D721Med (cell line): ENCODE results near the gene HSD3B1.

Experiments
- DNase-seq: peaks from one replicate; pipeline ENCODE4 v3.0.0; 2011; ENCODE audit warnings: low spot score; ENCODE audit not compliant: insufficient read length
- FAIRE-seq: peaks from 2 replicates; lab custom pipeline; 2011; peaks lifted over from hg19 to GRCh38; lab: Jason Lieb, UNC
- CTCF ChIP-seq: IDR thresholded peaks from 2 replicates; pipeline ENCODE4 v1.5.1; 2012; ENCODE audit warnings: mild to moderate bottlenecking, control low read depth; ENCODE audit not compliant: insufficient read depth; ENCODE audit errors: missing control alignments

The HSD3B1 gene

GRCh38 chr1:119506941-119507340, at the start of gene HSD3B1:
TSS of gene HSD3B1 (plus strand) at chr1:119507210. CDS start at chr1:119507477, 267 bp downstream.
- TF ChIP-seq CTCF = no peak
- FAIRE-seq = no peak
- DNase-seq = no peak

- no peak for FAIRE-seq
- no peak for TF ChIP-seq CTCF
- no peak for DNase-seq
These were observed 44.0 kb upstream of the HSD3B1 start for GRCh38 chr1:119462964-119463363.

- TF ChIP-seq CTCF = no peak
- DNase-seq (no peak), FAIRE-seq (no peak)
These were observed 43.4 kb upstream of the HSD3B1 start for GRCh38 chr1:119463569-119463968.

- FAIRE-seq = no peak
- TF ChIP-seq CTCF = no peak
These were observed 40.6 kb upstream of the HSD3B1 start for GRCh38 chr1:119466445-119466844.

GRCh38 chr1:119467219-119467618, 39.8 kb upstream of the HSD3B1 start:
- FAIRE-seq = no peak
- no peak for TF ChIP-seq CTCF
- no peak for DNase-seq

More at GRCh38 chr1:119466445-119466844, 40.6 kb upstream of the HSD3B1 start:
- DNase-seq = no peak

GRCh38 chr1:119467857-119468668, 38.9 kb upstream of the HSD3B1 start:
- no peak for TF ChIP-seq CTCF
- FAIRE-seq (no peak), DNase-seq (no peak)

- FAIRE-seq = no peak
- TF ChIP-seq CTCF = no peak
- no peak for DNase-seq
These were observed 37.3 kb upstream of the HSD3B1 start for GRCh38 chr1:119469741-119470140.
